BE2C (cell line): ENCODE measurements around the gene FOXO3.

Source experiments
- DNase-seq: peaks from one replicate; pipeline ENCODE4 v3.0.0-alpha.2; 2020
- H3K27me3 ChIP-seq: fragments of 250-450 bp; sonication (Bioruptor Pico); 2 replicates; pipeline ENCODE4 v1.5.1; 2020; ENCODE audit warnings: mild to moderate bottlenecking
- H3K36me3 ChIP-seq: fragments of 250-450 bp; sonication (Bioruptor Pico); 2 replicates; pipeline ENCODE4 v1.5.1; 2020; ENCODE audit warnings: mild to moderate bottlenecking
- H3K4me1 ChIP-seq: fragments of 250-450 bp; sonication (Bioruptor Pico); 2 replicates; pipeline ENCODE4 v1.5.1; 2020
- H3K4me3 ChIP-seq: 2 replicates; pipeline ENCODE4 v1.5.1; 2011; ENCODE audit warnings: low read depth, low read length
- H3K9me3 ChIP-seq: fragments of 250-450 bp; sonication (Bioruptor Pico); 2 replicates; pipeline ENCODE4 v1.5.1; 2020
- CTCF ChIP-seq: IDR thresholded peaks from 2 replicates; pipeline ENCODE4 v1.5.1; 2012; ENCODE audit warnings: mild to moderate bottlenecking, low read depth, low read length

Gene FOXO3

DNA sequence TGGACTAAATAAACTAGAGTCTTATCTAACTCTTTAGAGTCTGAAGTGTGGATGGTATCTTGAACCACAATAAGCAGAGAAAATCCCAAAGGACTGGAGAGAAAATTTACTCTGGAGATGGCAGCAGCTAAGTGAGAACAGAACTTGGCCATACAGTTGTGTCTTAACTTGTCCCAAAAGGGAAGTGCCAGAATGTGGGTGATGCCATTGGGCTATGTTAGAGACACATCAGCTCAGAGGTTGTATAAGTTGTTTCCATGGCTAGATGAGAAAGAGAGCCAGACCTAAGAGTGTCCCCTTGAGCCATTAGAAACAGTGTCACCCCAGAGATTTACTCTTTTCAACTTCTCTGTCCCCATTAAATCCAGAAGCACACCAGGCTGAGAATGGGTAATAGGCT is 36.2 kb downstream of the FOXO3 start:
- no peak overlapping the region for H3K4me3 ChIP-seq
- no peak for DNase-seq
- H3K9me3 ChIP-seq, result peaks cover 3% of the 10 kb centered on the region; the same call in 1 of the 2 replicates
- TF ChIP-seq CTCF, result no peak
- peaks cover 15% of the 10 kb centered on the region for H3K4me1 ChIP-seq
- H3K27me3 ChIP-seq, result no peaks in the 10 kb centered on the region
- H3K36me3 ChIP-seq, result no peaks in the 10 kb centered on the region

DNA sequence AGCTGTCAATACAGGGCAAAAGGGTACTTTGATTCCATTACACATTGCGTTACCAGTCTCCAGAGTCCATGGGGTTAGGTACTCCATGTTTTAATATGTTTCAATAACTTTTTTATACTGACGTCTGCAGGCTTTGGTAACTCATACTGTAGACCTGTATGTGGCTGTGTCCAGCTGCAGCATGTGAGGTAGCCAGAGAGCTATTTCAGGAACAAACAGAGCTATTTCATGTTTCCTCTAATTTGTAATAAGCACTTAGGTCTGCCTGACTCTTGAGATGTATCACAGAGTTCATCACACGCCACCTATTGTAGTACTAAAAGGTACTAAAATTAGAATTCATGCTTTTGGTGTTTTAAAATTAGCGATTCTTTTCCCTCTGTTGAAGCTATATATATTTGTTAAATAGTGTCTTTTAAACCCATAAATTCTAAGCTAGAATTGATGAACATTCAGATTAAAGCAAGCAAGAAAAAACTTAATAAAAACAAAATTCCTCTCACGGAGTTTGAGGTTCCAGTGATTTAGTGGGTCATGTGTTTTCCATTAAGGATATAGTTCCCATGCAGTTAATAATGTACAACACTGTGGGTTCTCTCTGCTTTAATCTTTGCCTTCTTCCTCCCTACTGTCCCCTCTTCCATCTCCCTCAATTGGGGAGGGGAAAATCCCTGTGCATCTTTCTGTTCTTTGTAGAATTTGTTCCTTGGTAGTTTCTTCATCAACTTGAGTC is 37.0 kb downstream of the FOXO3 start:
- TF ChIP-seq CTCF, result no peak
- no peak overlapping the region for H3K4me3 ChIP-seq
- DNase-seq, result no peak
- peaks cover 15% of the 10 kb centered on the region for H3K4me1 ChIP-seq
- peaks cover 3% of the 10 kb centered on the region; the same call in 1 of the 2 replicates for H3K9me3 ChIP-seq
- H3K27me3 ChIP-seq, result no peaks in the 10 kb centered on the region
- no peaks in the 10 kb centered on the region for H3K36me3 ChIP-seq

DNA sequence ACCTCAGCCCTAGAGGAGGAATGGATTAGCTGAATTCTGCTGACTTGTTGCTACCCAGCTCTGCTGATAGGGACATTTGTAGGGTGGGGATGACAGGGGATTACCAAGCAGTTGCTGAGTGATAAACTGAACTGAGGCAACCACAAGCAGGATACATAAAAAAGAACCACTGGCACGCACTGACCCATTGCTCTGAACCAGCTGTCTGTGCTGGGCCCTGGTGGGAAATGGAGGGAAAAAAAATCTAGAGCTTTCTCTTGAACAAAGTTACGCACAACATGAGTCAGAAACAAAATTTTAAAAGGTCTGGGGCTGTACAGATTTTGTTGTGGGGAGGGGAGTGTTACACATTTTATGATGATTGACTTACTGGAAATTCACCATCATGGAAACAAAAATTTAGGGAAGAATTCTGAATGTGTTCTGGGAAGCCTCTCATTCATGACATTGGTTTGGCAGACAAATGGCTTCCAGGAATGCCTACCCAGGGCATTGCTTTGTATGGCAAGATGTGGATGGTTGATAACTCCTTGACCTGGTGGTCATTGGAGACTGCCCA is 37.7 kb downstream of the FOXO3 start:
- H3K4me3 ChIP-seq, result no peak overlapping the region
- H3K9me3 ChIP-seq, result peaks cover 3% of the 10 kb centered on the region; the same call in 1 of the 2 replicates
- no peak for DNase-seq
- no peaks in the 10 kb centered on the region for H3K27me3 ChIP-seq
- peaks cover 15% of the 10 kb centered on the region for H3K4me1 ChIP-seq
- H3K36me3 ChIP-seq, result no peaks in the 10 kb centered on the region
- TF ChIP-seq CTCF, result no peak

- Histone ChIP-seq H3K4me3 (no peak overlapping the region), H3K27me3 (no peaks in the 10 kb centered on the region), H3K36me3 (no peaks in the 10 kb centered on the region), H3K4me1 (peaks cover 8% of the 10 kb centered on the region; the same call in 1 of the 2 replicates), H3K9me3 (no peaks in the 10 kb centered on the region)
- DNase-seq, result no peak
- no peak for TF ChIP-seq CTCF
Observed at GRCh38 chr6:108604156-108604555, 43.4 kb downstream of the FOXO3 start.

DNA sequence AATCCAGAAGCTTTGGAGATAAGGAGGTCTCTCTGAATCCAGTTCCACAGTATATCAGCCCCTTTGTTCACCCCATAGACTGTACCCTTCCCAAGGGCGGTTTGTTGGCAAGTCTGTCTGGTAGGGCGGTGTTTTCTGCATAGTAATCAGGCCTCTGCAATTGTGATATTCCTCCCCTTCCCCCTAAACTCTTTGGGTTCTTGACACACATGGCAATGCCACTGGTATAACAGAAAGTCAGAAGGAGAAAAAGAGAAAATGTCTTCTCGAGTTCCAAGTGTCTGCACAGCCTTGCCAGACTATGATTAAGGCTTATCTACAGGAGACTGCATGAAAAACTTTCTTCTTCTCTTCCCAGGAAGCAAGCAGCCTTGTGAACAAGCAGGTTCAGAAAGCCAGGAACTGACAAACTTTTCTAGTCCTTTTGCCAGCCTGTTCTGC is 45.6 kb downstream of the FOXO3 start:
- no peak for TF ChIP-seq CTCF

DNA sequence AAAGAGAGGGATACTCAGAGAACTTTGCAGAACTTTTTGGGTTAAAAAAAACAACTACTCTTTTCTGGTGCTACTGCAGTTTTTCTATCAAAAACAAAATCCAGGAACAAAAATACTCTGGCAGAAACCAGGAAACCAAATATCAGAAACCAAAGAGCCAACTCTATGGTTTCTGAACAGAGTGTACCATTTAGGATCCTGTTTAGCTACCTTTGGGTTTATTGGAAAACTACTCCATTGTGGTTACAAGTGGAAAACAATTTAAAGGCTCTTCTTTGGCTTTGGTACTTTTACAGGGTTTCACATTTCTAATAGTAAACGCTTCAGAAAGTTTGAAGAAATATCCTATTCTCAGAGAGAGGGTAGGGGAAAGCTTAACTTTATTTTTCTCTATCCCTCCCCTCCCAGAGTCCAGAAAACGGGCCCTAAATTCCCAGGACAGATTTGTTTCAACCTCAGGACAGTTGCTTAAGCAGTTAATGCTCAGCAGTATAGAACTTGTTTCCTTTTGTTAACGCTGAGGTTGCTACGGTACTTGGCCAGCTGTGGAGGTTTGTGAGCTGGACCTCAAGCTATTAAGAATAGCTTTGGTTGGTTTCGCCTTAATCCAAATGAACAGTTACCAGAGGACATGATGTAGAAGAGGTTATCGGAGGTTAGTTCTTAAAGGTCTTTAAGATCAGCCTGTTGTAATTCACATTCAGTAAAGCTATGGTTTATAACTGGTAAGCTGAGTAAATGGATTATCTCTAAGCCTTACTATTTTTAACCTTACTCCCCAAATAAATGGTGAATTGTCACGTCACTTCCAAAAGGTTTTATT is 47.9 kb downstream of the FOXO3 start:
- Histone ChIP-seq H3K4me1 (peaks cover 8% of the 10 kb centered on the region; the same call in 1 of the 2 replicates), H3K9me3 (no peaks in the 10 kb centered on the region), H3K36me3 (no peaks in the 10 kb centered on the region), H3K27me3 (no peaks in the 10 kb centered on the region), H3K4me3 (no peak overlapping the region)
- TF ChIP-seq CTCF, result no peak
- DNase-seq, result no peak

More for the DNA sequence above, 45.6 kb downstream of the FOXO3 start:
- H3K27me3 ChIP-seq, result no peaks in the 10 kb centered on the region
- no peak overlapping the region for H3K4me3 ChIP-seq
- no peaks in the 10 kb centered on the region for H3K9me3 ChIP-seq
- H3K4me1 ChIP-seq, result peaks cover 8% of the 10 kb centered on the region; the same call in 1 of the 2 replicates
- H3K36me3 ChIP-seq, result no peaks in the 10 kb centered on the region
- DNase-seq, result no peak
